GM12801 (cell line): ENCODE results near the gene HSPB2.

ENCODE experiments used
- TF ChIP-seq, protein P1 (sequence below): IDR thresholded peaks from one replicate; pipeline ENCODE4 v1.5.1; 2011; ENCODE audit warnings: control low read depth; ENCODE audit not compliant: insufficient read length; ENCODE audit errors: extremely low read depth

HSPB2 gene

DNA sequence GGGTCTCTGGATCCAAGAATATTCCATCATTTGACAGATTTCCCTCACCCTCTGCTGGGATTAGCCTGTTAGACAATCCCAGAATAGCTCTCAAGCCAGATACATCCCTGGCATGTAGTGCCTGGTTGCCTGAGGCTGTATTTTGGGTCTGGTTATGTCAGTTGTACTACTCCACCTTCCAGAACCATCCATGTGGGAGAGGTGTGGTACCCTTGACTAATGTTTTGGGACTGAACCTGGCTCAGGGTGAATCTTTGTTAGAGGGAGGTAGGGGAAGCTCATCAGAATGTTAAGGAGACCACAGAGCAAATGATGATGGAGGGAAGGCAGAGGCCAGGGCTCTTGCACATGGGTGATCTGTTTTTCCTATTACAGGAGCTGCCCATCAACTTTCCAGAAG, 11.4 kb downstream of the HSPB2 start:
- TF ChIP-seq, protein P1, sequence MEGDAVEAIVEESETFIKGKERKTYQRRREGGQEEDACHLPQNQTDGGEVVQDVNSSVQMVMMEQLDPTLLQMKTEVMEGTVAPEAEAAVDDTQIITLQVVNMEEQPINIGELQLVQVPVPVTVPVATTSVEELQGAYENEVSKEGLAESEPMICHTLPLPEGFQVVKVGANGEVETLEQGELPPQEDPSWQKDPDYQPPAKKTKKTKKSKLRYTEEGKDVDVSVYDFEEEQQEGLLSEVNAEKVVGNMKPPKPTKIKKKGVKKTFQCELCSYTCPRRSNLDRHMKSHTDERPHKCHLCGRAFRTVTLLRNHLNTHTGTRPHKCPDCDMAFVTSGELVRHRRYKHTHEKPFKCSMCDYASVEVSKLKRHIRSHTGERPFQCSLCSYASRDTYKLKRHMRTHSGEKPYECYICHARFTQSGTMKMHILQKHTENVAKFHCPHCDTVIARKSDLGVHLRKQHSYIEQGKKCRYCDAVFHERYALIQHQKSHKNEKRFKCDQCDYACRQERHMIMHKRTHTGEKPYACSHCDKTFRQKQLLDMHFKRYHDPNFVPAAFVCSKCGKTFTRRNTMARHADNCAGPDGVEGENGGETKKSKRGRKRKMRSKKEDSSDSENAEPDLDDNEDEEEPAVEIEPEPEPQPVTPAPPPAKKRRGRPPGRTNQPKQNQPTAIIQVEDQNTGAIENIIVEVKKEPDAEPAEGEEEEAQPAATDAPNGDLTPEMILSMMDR, result no peak

DNA sequence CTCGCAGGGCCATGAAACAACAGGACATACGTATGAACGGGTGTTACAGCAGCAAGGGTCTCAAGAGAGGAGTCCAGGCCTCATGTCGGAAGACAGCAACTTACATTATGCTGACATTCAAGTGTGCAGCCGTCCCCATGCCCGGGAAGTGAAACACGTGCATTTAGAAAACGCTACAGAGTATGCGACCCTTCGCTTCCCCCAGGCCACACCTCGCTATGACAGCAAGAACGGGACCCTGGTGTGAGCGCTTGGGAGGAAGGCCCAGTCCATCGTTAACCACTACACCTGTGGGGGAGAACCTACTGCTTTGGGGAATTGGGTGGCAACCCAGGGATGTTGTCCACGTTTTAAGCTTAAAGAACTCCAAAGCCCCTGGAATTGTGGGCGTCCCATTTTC, 13.4 kb downstream of the HSPB2 start:
- TF ChIP-seq, protein P1, result no peak

DNA sequence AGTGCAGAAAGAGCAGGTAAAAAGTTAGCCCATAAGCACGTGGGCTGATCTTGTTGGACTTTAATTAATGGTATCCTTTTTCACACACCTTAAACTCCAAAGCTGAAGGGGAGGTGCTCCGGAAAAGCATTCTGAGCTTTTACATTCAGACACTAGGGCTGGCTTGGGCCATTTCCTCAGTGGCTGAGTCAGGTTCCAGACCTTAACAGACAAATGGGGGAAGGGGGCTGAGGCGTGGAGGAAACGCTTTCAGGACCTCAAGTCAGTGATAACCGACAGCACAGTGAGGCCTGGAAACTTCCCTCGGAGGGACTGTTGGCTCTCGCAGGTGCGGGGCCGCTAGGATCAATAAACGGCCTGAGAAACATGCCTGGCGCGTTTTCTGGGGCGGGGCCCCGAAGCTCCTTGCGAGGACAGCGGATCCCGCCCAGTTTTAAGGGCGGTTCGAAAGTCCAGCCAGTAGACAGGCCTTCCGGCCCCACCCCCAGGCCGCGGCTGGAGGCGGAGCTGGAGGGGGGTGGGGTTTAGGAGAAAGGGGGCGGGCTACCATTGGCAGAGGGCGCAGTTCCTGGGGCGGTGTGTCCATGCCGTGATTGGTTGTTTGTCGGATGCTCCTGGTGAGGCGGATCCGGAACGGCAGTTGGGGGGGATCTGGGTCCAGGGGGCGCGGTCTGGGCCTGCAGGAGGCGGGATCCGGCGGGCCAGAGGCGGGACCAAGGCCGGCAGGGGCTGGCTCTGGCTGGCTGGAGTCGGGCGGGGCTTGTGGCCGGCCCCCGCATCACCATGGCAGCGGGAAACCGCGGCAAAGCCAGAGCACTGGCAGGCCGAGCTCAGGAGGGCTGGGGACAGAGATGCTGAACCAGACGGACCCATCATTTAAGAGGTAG, 14.2 kb downstream of the HSPB2 start:
- TF ChIP-seq, protein P1, result no peak

DNA sequence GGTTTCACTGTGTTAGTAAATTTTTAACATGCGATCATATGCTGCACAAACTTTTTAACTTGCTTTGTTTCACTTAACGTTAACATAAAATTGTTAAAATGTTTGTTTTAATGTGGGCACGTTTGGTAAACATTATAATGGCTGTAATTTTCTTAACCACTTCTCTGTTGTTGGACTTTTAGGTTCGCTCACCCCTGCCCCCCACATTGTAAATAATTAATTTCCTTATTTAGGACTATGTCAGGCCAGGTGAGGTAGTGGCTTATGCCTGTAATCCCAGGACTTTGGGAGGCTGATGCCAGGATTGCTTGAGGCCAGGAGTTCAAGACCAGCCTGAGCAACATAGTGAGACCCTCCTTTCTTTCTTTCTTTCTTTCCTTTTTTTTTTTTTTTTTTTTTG, 17.9 kb downstream of the HSPB2 start:
- TF ChIP-seq, protein P1, result no peak

DNA sequence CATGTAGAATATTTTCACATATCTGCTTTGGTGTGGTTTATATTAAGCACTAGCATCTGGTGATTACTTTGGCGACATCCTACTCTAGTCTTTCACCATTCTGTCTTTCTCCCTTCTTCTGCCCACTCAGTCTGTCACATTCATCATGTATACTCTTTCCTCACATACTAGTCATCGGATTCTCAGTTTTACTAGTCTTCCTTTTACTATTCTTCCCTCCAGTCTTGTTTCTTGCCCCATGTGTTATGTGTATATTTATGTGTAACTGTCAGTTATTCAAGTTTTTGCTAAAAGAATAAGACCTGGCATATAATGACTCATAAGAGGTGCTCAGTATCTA, 20.0 kb downstream of the HSPB2 start:
- TF ChIP-seq, protein P1, result no peak

DNA sequence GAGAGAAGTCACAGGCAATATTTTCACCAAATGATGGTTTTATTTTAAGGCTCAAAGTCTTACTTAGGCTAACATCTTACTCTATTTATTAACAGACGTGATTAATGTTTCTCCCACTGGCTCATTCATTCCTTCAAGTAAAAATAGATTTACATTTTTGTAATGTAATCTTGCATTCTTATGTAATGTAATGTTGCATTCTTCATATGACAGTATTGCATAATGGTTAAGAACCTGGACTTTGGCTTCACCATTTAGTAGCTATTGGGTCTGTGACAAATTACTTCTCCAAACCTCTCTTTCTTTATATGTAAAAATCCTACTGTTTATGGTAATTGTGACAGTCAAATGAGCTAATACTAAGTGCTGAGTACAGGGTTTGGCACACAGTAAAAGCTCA, 21.3 kb downstream of the HSPB2 start:
- TF ChIP-seq, protein P1, result no peak

DNA sequence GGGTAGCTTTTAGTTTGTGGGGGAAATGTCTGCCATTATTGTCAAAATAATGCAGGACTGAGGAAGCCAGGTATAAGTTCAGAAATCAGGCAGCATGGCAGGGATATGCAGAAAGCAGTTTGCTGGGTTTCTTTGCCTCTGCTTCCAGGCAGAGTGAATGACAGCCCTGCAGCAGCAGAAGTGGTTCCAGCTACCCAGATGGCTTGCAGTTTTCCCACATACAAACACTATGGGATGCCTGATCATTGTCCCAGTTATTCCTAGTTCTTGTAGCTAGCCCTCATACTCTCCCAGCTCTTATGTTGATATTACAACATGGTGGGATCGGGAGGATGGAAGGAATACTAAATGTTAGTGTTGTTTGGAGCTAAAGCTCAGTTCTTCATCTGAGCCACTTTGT, 21.8 kb downstream of the HSPB2 start:
- TF ChIP-seq, protein P1, result no peak
